GM18870 (cell line): ENCODE results near the gene CACNG4.

Source experiments
- ATAC-seq: cut with Tn5 transposase; IDR thresholded peaks from one replicate; pipeline ENCODE4 v1.9.1; 2021; ENCODE audit warnings: moderate library complexity; ENCODE audit not compliant: unreplicated experiment

The CACNG4 gene

GRCh38 chr17:66963909-66964771, at the start of gene CACNG4:
TSS of gene CACNG4 (plus strand) at chr17:66964707. CDS start at chr17:66964912, 205 bp downstream.
- ATAC-seq: no peak

- no peak for ATAC-seq
Observed at GRCh38 chr17:66915204-66915611, 49.3 kb upstream of the CACNG4 start.

- no peak for ATAC-seq
Observed at GRCh38 chr17:66915792-66916191, 48.7 kb upstream of the CACNG4 start.

- ATAC-seq: no peak
Observed at GRCh38 chr17:66916946-66917345, 47.6 kb upstream of the CACNG4 start.

GRCh38 chr17:66918896-66919295, 45.6 kb upstream of the CACNG4 start:
- no peak for ATAC-seq

GRCh38 chr17:66920435-66920834, 44.1 kb upstream of the CACNG4 start:
- ATAC-seq: no peak

GRCh38 chr17:66920950-66921349, 43.6 kb upstream of the CACNG4 start:
- ATAC-seq: no peak

- no peak for ATAC-seq
Observed at GRCh38 chr17:66923886-66924285, 40.6 kb upstream of the CACNG4 start.

- ATAC-seq: no peak
Observed at GRCh38 chr17:66925811-66926500, 38.6 kb upstream of the CACNG4 start.

GRCh38 chr17:66928949-66929348, 35.6 kb upstream of the CACNG4 start:
- no peak for ATAC-seq

- no peak for ATAC-seq
Observed at GRCh38 chr17:66929591-66929990, 34.9 kb upstream of the CACNG4 start.

GRCh38 chr17:66930933-66931332, 33.6 kb upstream of the CACNG4 start:
- ATAC-seq: no peak

- ATAC-seq: no peak
Observed at GRCh38 chr17:66932311-66932710, 32.2 kb upstream of the CACNG4 start.

- no peak for ATAC-seq
Observed at GRCh38 chr17:66934040-66934439, 30.5 kb upstream of the CACNG4 start.

GRCh38 chr17:66935717-66936116, 28.8 kb upstream of the CACNG4 start:
- ATAC-seq: no peak

GRCh38 chr17:66938656-66939055, 25.9 kb upstream of the CACNG4 start:
- ATAC-seq: no peak

GRCh38 chr17:66939461-66940114, 24.9 kb upstream of the CACNG4 start:
- no peak for ATAC-seq

GRCh38 chr17:66941249-66941648, 23.3 kb upstream of the CACNG4 start:
- ATAC-seq: no peak

- ATAC-seq: no peak
Observed at GRCh38 chr17:66941773-66942450, 22.6 kb upstream of the CACNG4 start.

- ATAC-seq: no peak
Observed at GRCh38 chr17:66942451-66943264, 21.8 kb upstream of the CACNG4 start.
